Keratinocyte (primary cell): ENCODE results near the gene JAKMIP1. TPM values are rescaled to one million over a fixed set of nuclear protein-coding genes. Genes with fewer than 3 reads are reported as not detected.

Experiments used
- DNase-seq: peaks from one replicate; pipeline ENCODE4 v3.0.0-alpha.2; 2011; ENCODE audit warnings: low read depth, missing footprints, low spot score
- FAIRE-seq: peaks from 2 replicates; lab custom pipeline; 2011; peaks lifted over from hg19 to GRCh38; lab: Jason Lieb, UNC
- H2AFZ ChIP-seq: 2 replicates; pipeline ENCODE4 v1.6.0; 2012; ENCODE audit warnings: low read length, control low read depth, inconsistent platforms; ENCODE audit not compliant: control insufficient read depth
- H3K27ac ChIP-seq: 2 replicates; pipeline ENCODE4 v1.5.1; 2011; ENCODE audit warnings: low read length; ENCODE audit not compliant: control insufficient read depth, insufficient read depth
- H3K27me3 ChIP-seq: 3 replicates; pipeline ENCODE4 v1.6.0; 2011; ENCODE audit warnings: low read length; ENCODE audit not compliant: control insufficient read depth, insufficient read depth; ENCODE audit errors: extremely low read depth
- H3K36me3 ChIP-seq, 2 experiments: 2 replicates in 1 of 2; 3 replicates in 1 of 2; pipeline ENCODE4 v1.5.1; 2011; ENCODE audit warnings: low read length in 2 of 2, mild to moderate bottlenecking in 1 of 2; ENCODE audit not compliant: control insufficient read depth in 2 of 2, insufficient read depth in 2 of 2; ENCODE audit errors: extremely low read depth in 1 of 2
- H3K4me1 ChIP-seq: 3 replicates; pipeline ENCODE4 v1.5.1; 2011; ENCODE audit warnings: low read length; ENCODE audit not compliant: control insufficient read depth, insufficient read depth; ENCODE audit errors: extremely low read depth
- H3K4me2 ChIP-seq: 3 replicates; pipeline ENCODE4 v1.6.0; 2011; ENCODE audit warnings: low read depth, low read length; ENCODE audit not compliant: control insufficient read depth, insufficient read depth; ENCODE audit errors: extremely low read depth
- H3K4me3 ChIP-seq, 3 experiments: fragments of 200-600 bp in 1 of 3; sonication (generic) in 1 of 3; 2 replicates in 2 of 3; 3 replicates in 1 of 3; pipeline ENCODE4 v1.5.1; 2011 to 2016; ENCODE audit warnings: low read length in 3 of 3, mild to moderate bottlenecking in 3 of 3, control low read depth in 2 of 3, inconsistent platforms in 1 of 3, low read depth in 1 of 3, mixed read lengths in 1 of 3, mixed run types in 1 of 3, moderate library complexity in 1 of 3; ENCODE audit not compliant: control insufficient read depth in 2 of 3, insufficient read depth in 2 of 3; ENCODE audit errors: extremely low read depth in 1 of 3
- H3K79me2 ChIP-seq: 2 replicates; pipeline ENCODE4 v1.6.0; 2012; ENCODE audit warnings: low read length; ENCODE audit not compliant: control insufficient read depth, insufficient read depth
- H3K9ac ChIP-seq: 3 replicates; pipeline ENCODE4 v1.6.0; 2011; ENCODE audit warnings: low read length; ENCODE audit not compliant: control insufficient read depth, insufficient read depth; ENCODE audit errors: extremely low read depth
- H3K9me1 ChIP-seq: 3 replicates; pipeline ENCODE4 v1.6.0; 2011; ENCODE audit warnings: low read length; ENCODE audit not compliant: control insufficient read depth, insufficient read depth; ENCODE audit errors: extremely low read depth
- H3K9me3 ChIP-seq: 2 replicates; pipeline ENCODE4 v1.5.1; 2012; ENCODE audit warnings: low read depth, low read length; ENCODE audit not compliant: control insufficient read depth
- H4K20me1 ChIP-seq: 3 replicates; pipeline ENCODE4 v1.6.0; 2011; ENCODE audit warnings: low read length; ENCODE audit not compliant: control insufficient read depth, insufficient read depth; ENCODE audit errors: extremely low read depth
- CTCF ChIP-seq, 3 experiments: IDR thresholded peaks in 1 of 3; conservative IDR thresholded peaks in 1 of 3; optimal IDR thresholded peaks in 1 of 3; 2 replicates in 2 of 3; 3 replicates in 1 of 3; pipeline versions ENCODE3 to v1.5.1; 2011; ENCODE audit warnings: low read length in 3 of 3, mild to moderate bottlenecking in 3 of 3, moderate library complexity in 2 of 3, control low read depth in 1 of 3, inconsistent platforms in 1 of 3; ENCODE audit not compliant: insufficient read depth in 2 of 3; ENCODE audit errors: extremely low read depth in 1 of 3
- EZH2 ChIP-seq: IDR thresholded peaks from one replicate; pipeline ENCODE4 v1.6.1; 2012; ENCODE audit warnings: inconsistent platforms, mild to moderate bottlenecking, low read length, moderate library complexity
- dilution Hi-C: fragments of 300-500 bp; cut with MboI; formaldehyde crosslinking; loops from one replicate; pipeline ENCODE4 v1.7.0; 2020; ENCODE audit warnings: low sequenced_read_pairs; ENCODE audit not compliant: extremely low pct_ligation_motif_present
- polyA plus RNA-seq, 5 experiments: library from polyadenylated mRNA; depleted of rRNA in 3 of 5; stranded (reverse) in 3 of 5; stranded (forward) in 1 of 5; unstranded in 1 of 5; fragments of >200 nt; gene quantifications; 1 replicate in 1 of 5; 2 replicates in 3 of 5; 3 replicates in 1 of 5; pipeline versions ENCODE4 v1.2.1 to v1.2.3, GENCODE V29; 2011 to 2012; ENCODE audit warnings: missing spikeins in 2 of 5, low read depth in 1 of 5, low replicate concordance in 1 of 5

JAKMIP1 gene
- polyA plus RNA-seq, 1 donor (not counting 4 experiments of a cell fraction or from before 2014, with no cell fraction given) = not detected

GRCh38 chr4:6021831-6022606 lies 178.3 kb downstream of the JAKMIP1 start:
- FAIRE-seq (no peak), DNase-seq (no peak)
- H3K27ac ChIP-seq = no peak overlapping the region
- H3K36me3 ChIP-seq = no peaks in the 10 kb centered on the region
- TF ChIP-seq CTCF (optimal IDR thresholded peaks at IDR 0.05 in 1 of 3, IDR thresholded peaks at IDR 0.05 in 1 of 3, conservative IDR thresholded peaks at IDR 0.05 in 1 of 3; ENCODE audit: extremely low read depth in 1 of 3, insufficient read depth in 2 of 3, low read length in 3 of 3) = no peak
- TF ChIP-seq EZH2 = no peak
- no peak overlapping the region for H3K4me3 ChIP-seq
- no peaks in the 10 kb centered on the region for H4K20me1 ChIP-seq
- H3K9ac ChIP-seq = no peak overlapping the region
- no peak overlapping the region for H2AFZ ChIP-seq
- H3K9me1 ChIP-seq = no peaks in the 10 kb centered on the region
- no peak overlapping the region for H3K4me2 ChIP-seq
- no peaks in the 10 kb centered on the region for H3K4me1 ChIP-seq
- no peaks in the 10 kb centered on the region for H3K27me3 ChIP-seq
- no peaks in the 10 kb centered on the region for H3K9me3 ChIP-seq
- dilution Hi-C loops = no loop called here
- no peaks in the 10 kb centered on the region for H3K79me2 ChIP-seq

GRCh38 chr4:6020613-6021012 lies 179.7 kb downstream of the JAKMIP1 start:
- dilution Hi-C loops = no loop called here
- Histone ChIP-seq H4K20me1 (no peaks in the 10 kb centered on the region), H3K27ac (no peak overlapping the region), H3K9me3 (no peaks in the 10 kb centered on the region), H2AFZ (no peak overlapping the region), H3K79me2 (no peaks in the 10 kb centered on the region), H3K4me1 (no peaks in the 10 kb centered on the region), H3K36me3 (no peaks in the 10 kb centered on the region), H3K9ac (no peak overlapping the region), H3K9me1 (no peaks in the 10 kb centered on the region), H3K4me2 (no peak overlapping the region), H3K27me3 (no peaks in the 10 kb centered on the region), H3K4me3 (no peak overlapping the region)
- FAIRE-seq (no peak), DNase-seq (no peak)
- TF ChIP-seq CTCF (optimal IDR thresholded peaks at IDR 0.05 in 1 of 3, IDR thresholded peaks at IDR 0.05 in 1 of 3, conservative IDR thresholded peaks at IDR 0.05 in 1 of 3; ENCODE audit: extremely low read depth in 1 of 3, insufficient read depth in 2 of 3, low read length in 3 of 3) (no peak), EZH2 (no peak)
